Right renal cortex interstitium (tissue), 3 donors: ENCODE results near the gene TRAPPC2. TPM values are rescaled to one million over a fixed set of nuclear protein-coding genes. Genes with fewer than 3 reads are reported as not detected.
A peak's percentile ranks its signal among the peaks of the same experiment; 100 is the strongest.
"Not testable (repeated sequence)": the region's sequence is repeated elsewhere in the genome, so short reads cannot be mapped to it uniquely, and the experiment has no call there.

Experiments
- DNase-seq, 3 donors: peaks; one replicate each; pipeline ENCODE4 v3.0.0-alpha.2; 2013; ENCODE audit warnings: low read depth in 3 of 3, low spot score in 2 of 3
- polyA plus RNA-seq, 3 donors: library from polyadenylated mRNA; unstranded; fragments of 120-200 nt; gene quantifications; one replicate each; pipeline ENCODE4 v1.2.1, GENCODE V29; 2013; ENCODE audit not compliant: insufficient read length in 3 of 3

TRAPPC2 gene
- polyA plus RNA-seq, 3 donors, result 15.2 to 16.5 (median 16.4) TPM

DNA sequence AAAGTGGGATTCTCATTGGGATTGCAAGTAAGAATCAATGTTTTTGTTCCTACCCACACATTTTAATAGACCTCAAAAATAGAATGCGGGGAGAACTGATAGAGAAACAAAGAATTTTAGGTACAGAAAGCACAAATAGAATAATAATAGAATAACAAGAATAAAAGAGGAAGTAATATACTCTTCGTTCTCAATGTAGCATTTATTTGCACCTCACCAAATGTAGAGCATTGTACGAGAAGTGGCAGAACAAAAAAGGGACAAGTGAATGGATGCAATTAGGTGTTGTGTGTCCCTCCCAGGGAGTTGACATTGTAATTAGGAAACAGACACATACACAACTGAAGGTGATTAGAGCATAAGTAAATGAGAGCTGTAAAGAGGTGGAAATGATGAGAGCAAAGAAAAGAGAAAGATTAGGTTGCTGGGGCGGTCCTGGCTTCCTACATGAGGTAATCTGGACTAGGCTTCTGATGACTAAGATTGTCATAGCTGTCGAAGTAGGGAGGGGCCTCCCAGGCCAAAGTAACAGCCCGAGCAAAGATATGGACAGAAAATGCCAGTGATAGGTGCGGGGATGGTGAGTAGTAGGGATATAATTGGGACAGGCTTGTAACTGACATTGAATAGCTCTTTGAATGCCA, 35.1 kb downstream of the TRAPPC2 start:
- DNase-seq, result no peak

GRCh38 chrX:13698432-13698831, 36.0 kb downstream of the TRAPPC2 start:
- DNase-seq, result no peak

- DNase-seq, result no peak
These were observed 36.4 kb downstream of the TRAPPC2 start for GRCh38 chrX:13697976-13698375.

- no peak for DNase-seq
These were observed 37.0 kb downstream of the TRAPPC2 start for GRCh38 chrX:13697455-13697854.

GRCh38 chrX:13695601-13696115, 38.8 kb downstream of the TRAPPC2 start:
- no peak for DNase-seq

DNA sequence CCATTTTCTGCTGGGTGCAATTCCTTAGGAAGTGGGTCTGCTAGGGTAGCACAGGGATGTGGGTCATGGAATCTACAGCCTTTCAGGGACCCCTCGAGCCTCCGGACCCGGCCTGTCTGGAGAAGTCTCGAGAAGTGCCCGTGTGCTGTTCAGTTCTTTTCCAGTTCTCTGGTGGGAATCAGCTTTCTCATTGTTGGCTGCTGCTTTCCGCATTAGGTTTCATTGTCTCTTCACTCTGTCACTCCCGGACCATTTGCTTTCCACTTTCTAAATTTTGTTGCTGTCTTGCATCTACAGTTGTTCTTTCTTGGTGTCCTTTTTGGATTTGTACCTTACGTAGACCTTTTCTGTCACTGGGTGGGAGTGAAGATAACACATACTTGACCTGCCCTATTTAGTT, 39.4 kb downstream of the TRAPPC2 start:
- DNase-seq, result no peak

DNA sequence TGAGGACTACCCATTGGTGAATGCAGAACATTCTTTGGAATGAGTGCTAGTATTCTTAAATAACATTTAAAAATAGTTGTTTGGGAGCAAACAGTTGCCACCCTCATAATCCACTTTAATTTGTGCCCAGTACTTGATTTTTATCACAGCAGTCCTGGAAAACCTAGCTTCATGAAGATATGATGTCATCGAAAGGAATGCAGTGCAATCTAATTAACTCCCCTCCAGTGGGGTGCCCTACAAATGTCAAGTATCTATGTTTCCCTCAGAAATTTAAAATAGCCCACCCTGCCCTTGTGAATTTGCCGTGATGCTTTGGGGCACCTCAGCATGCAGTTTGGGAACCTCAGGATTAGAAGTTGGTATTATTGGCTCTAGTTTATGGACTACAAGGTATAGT, 40.1 kb downstream of the TRAPPC2 start:
- no peak for DNase-seq

- no peak for DNase-seq
These were observed 41.0 kb downstream of the TRAPPC2 start for GRCh38 chrX:13693341-13693961.

- no peak for DNase-seq
These were observed 41.6 kb downstream of the TRAPPC2 start for GRCh38 chrX:13692771-13693231.

GRCh38 chrX:13691841-13692371, 42.5 kb downstream of the TRAPPC2 start:
- DNase-seq, result no peak

GRCh38 chrX:13690836-13691235, 43.6 kb downstream of the TRAPPC2 start:
- DNase-seq, result no peak

DNA sequence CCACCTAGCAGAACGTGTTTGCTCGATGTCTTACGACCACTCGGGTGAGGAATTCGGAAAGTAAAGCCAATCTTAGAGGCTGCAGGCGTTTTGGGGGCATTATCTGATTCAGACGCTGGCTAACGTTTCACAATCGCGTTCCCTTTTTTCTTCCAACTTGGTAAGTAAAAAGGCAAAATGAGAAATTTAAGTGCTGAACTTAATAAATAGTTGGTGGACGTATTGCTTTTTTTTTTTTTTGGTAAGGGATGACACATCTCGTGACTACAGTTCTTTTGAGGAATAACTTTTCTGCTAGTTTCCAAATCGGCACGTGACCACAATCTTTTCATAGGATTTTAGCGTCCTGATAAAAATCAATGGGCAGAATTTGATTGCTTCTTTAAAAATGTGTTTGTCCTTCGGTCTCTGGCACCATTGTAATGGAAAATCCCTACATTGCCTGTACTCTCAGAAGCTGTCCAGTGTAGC, 44.6 kb downstream of the TRAPPC2 start:
- peak in 2 of 3 donors; percentile 13 to 27 for DNase-seq

DNA sequence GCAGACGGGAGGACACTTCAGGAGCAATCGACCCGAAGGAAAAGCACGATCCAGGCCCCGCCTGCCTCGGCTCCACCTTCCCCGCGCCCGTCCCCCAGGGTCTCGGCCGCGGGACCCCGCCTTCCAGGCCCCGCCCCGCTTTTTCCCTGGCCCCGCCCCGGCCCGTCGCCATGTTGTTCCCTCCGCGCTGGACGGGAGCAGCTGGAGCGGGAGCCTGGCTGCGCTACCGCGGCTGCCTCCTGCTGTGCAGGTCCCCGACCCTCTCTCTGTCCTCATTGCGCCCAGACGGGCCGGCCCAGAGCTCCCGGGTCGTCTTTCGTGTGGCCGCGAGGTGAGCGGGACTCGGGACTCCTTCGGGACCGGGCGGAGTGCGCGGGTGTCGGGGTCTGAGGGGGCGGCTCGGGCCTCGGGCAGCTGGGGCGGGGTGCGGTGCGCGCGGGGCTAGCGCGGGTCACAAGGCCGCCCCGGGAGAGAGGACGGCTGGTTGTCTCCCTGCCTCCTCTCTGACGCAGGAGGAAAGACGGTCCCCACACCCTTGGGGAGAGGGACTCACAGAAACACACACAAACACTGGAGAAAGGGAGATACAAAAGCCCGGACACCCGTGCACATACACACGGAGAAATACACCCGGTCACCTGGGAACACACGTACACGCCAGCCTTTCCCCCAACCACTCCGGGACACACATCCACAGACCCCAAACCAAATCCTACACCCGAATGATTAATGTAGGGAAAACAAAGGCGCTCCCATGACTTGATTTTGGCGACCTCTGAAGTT, 45.3 kb downstream of the TRAPPC2 start, which contains the start of gene RAB9A:
TSS of gene RAB9A (plus strand) at position 171 of the 783 bp plus-strand sequence. CDS start 19,619 bp downstream, outside the sequence.
- DNase-seq, result peak; percentile 25 to 55 (median 42)

GRCh38 chrX:13688384-13688957, 45.9 kb downstream of the TRAPPC2 start:
- DNase-seq, result peak in 1 of 3 donors; percentile 10

- no peak for DNase-seq
These were observed 47.2 kb downstream of the TRAPPC2 start for GRCh38 chrX:13687203-13687602.

GRCh38 chrX:13685126-13685763, 49.2 kb downstream of the TRAPPC2 start:
- DNase-seq, result no peak

- DNase-seq, result no peak
These were observed 50.1 kb downstream of the TRAPPC2 start for GRCh38 chrX:13684361-13684760.

GRCh38 chrX:13681595-13681994, 52.8 kb downstream of the TRAPPC2 start:
- DNase-seq, result no peak

DNA sequence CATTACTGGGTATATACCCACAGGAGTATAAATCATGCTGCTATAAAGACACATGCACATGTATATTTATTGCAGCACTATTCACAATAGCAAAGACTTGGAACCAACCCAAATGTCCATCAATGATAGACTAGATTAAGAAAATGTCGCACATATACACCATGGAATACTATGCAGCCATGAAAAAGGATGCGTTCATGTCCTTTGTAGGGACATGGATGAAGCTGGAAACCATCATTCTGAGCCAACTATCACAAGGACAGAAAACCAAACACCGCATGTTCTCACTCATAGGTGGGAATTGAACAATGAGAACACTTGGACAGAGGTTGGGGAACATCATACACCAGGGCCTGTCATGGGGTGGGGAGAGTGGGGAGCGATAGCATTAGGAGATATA, 54.7 kb downstream of the TRAPPC2 start:
- DNase-seq, result not testable (repeated sequence)

DNA sequence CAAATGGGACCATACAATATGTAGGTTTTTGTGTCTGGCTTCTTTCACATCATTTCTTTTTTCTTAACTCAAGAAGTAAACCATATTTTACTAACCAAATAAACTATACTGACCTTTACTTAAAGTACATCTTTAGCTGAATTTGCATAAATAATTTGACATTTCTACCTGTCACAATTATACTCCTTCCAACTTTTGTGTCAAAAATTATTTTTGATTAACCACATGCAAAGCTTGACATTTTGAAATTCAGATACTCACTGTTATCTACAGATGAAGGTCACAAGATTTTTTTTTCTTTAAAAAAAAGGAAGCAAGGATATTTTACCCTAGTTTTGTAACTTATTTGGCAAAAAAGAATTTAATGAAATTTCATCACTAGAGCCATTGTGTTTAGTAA, 57.5 kb downstream of the TRAPPC2 start:
- DNase-seq, result no peak
